Esophagus squamous epithelium (tissue), 5 donors: Measurements from ENCODE around the gene OPN4. TPM values are rescaled to one million over a fixed set of nuclear protein-coding genes. Genes with fewer than 3 reads are reported as not detected.

Experiments
- DNase-seq: peaks from one replicate; lab custom pipeline; 2025; lab: John Stamatoyannopoulos, UW
- H3K27ac ChIP-seq, 4 donors: fragments of 200-600 bp; sonication (generic); one replicate each; pipeline ENCODE4 v1.5.1; 2016 to 2019; ENCODE audit warnings: mild to moderate bottlenecking in 1 of 4
- H3K27me3 ChIP-seq, 4 donors: fragments of 200-600 bp; sonication (generic); 1 replicate in 3 of 4; 2 replicates in 1 of 4; pipeline versions ENCODE4 v1.5.1 to v1.6.0; 2017 to 2021; ENCODE audit warnings: antibody characterized with exemption in 1 of 4
- H3K36me3 ChIP-seq, 3 donors: fragments of 200-600 bp; sonication (generic); one replicate each; pipeline ENCODE4 v1.5.1; 2016 to 2019
- H3K4me1 ChIP-seq, 3 donors: fragments of 200-600 bp; sonication (generic); one replicate each; pipeline ENCODE4 v1.5.1; 2017 to 2019
- H3K4me3 ChIP-seq, 4 donors: fragments of 200-600 bp; sonication (generic); 1 replicate in 3 of 4; 2 replicates in 1 of 4; pipeline ENCODE4 v1.5.1; 2016 to 2019; ENCODE audit warnings: mild to moderate bottlenecking in 2 of 4, moderate library complexity in 1 of 4
- H3K9me3 ChIP-seq, 3 donors: fragments of 200-600 bp; sonication (generic); one replicate each; pipeline ENCODE4 v1.5.1; 2016 to 2019
- POLR2A ChIP-seq, 4 donors: fragments of 450-650 bp; IDR thresholded peaks; one replicate each; pipeline ENCODE4 v1.6.1; 2017; ENCODE audit warnings: antibody characterized with exemption in 4 of 4, mild to moderate bottlenecking in 4 of 4, moderate library complexity in 3 of 4
- WGBS, 2 donors: methylation state at CpG; one replicate each; pipeline ENCODE4 v1.1.5; 2018; 5-methylcytosine and 5-hydroxymethylcytosine counted together
- intact Hi-C: fragments of 100-400 bp; cut with DNase I; formaldehyde crosslinking; loops from one replicate; pipeline ENCODE4 v1.15.0; 2022
- total RNA-seq, 4 donors: library from RNA; depleted of rRNA; stranded (reverse); fragments of >200 nt; gene quantifications; one replicate each; pipeline ENCODE4 v1.1.0, GENCODE V29; 2016
- TF ChIP-seq, protein P1 (sequence below), 6 experiments: fragments of 450-650 bp in 4 of 6; fragments of 200-600 bp in 2 of 6; sonication (generic) in 2 of 6; IDR thresholded peaks; one replicate each; pipeline ENCODE4 v1.5.1; 2016 to 2019; ENCODE audit warnings: antibody characterized with exemption in 6 of 6, mild to moderate bottlenecking in 4 of 6, moderate library complexity in 4 of 6
- donor health status: DM: yes; HTN: yes; CAD: no.

Gene OPN4
- total RNA-seq, 4 donors from 2014 or later, result not detected

- no peak for DNase-seq
- Histone ChIP-seq H3K9me3 (no peaks in the 10 kb centered on the region), H3K27ac (no peak overlapping the region), H3K27me3 (peaks cover 0 to 21% (median 0%) of the 10 kb centered on the region in 4 donors), H3K4me1 (peaks cover 6 to 58% (median 24%) of the 10 kb centered on the region in 3 donors), H3K36me3 (no peaks in the 10 kb centered on the region), H3K4me3 (no peak overlapping the region)
- 66 to 87% methylated on average over 5 to 6 of the region's 6 CpGs for WGBS, 2 donors
- no peak for TF ChIP-seq POLR2A (IDR thresholded peaks at IDR 0.05)
- TF ChIP-seq, protein P1, sequence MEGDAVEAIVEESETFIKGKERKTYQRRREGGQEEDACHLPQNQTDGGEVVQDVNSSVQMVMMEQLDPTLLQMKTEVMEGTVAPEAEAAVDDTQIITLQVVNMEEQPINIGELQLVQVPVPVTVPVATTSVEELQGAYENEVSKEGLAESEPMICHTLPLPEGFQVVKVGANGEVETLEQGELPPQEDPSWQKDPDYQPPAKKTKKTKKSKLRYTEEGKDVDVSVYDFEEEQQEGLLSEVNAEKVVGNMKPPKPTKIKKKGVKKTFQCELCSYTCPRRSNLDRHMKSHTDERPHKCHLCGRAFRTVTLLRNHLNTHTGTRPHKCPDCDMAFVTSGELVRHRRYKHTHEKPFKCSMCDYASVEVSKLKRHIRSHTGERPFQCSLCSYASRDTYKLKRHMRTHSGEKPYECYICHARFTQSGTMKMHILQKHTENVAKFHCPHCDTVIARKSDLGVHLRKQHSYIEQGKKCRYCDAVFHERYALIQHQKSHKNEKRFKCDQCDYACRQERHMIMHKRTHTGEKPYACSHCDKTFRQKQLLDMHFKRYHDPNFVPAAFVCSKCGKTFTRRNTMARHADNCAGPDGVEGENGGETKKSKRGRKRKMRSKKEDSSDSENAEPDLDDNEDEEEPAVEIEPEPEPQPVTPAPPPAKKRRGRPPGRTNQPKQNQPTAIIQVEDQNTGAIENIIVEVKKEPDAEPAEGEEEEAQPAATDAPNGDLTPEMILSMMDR (IDR thresholded peaks at IDR 0.05), result no peak
- intact Hi-C loops, result no loop called here
These were observed 7.4 kb upstream of the OPN4 start for GRCh38 chr10:86646933-86647332.

- no peak overlapping the region for H3K4me3 ChIP-seq
- 76 to 79% methylated on average over 7 of the region's 13 CpGs for WGBS, 2 donors
- no peaks in the 10 kb centered on the region for H3K36me3 ChIP-seq
- peaks cover 6 to 57% (median 17%) of the 10 kb centered on the region in 3 donors for H3K4me1 ChIP-seq
- intact Hi-C loops, result no loop called here
- no peak for TF ChIP-seq POLR2A (IDR thresholded peaks at IDR 0.05)
- no peak for DNase-seq
- no peaks in the 10 kb centered on the region for H3K9me3 ChIP-seq
- H3K27me3 ChIP-seq, result peaks cover 0 to 25% (median 0%) of the 10 kb centered on the region in 4 donors
- no peak overlapping the region for H3K27ac ChIP-seq
These were observed 6.3 kb upstream of the OPN4 start for GRCh38 chr10:86647773-86648703.

DNA sequence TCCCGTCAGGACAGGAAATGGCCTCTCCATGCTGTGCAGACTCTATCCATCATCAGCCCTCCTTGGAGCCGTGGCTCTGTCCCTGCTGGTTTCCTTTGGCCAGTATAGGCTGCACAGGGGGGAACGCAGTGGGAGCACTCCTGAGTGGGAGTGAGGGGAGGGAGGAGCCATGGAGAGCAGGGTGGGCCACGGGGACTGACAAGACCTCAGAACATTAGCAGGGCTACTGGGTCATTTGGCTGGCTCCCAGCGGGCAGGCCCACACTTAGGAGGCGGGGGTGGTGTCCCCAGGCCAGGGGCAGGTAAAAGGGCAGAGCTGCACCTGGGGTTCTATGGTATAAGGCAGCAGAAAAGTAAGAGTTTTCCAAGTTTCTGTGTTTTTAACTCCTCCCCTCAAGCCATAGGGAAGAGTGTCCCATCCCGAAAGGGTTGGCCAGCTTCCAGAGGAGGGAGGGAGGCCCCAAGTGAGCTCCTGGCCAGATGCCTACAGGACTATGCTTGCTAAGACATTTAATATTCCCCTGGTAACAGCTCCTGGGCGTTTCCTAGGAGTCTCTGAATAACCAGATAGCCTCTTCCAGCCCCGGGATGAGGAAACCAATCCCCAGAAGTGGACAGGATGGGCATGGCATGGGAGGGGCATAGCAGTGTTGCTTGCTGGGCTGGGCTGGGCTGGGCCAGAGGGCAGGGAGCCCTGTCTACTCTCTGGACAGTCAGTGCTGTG, 5.5 kb upstream of the OPN4 start:
- Histone ChIP-seq H3K36me3 (no peaks in the 10 kb centered on the region), H3K9me3 (no peaks in the 10 kb centered on the region), H3K4me1 (peaks cover 6 to 49% (median 13%) of the 10 kb centered on the region in 3 donors), H3K4me3 (no peak overlapping the region), H3K27me3 (peaks cover 0 to 31% (median 0%) of the 10 kb centered on the region in 4 donors), H3K27ac (peak overlapping the region in 1 of 4 donors; percentile 22)
- 33 to 35% methylated on average over 4 to 8 of the region's 9 CpGs for WGBS, 2 donors
- DNase-seq, result no peak
- TF ChIP-seq, protein P1 (IDR thresholded peaks at IDR 0.05), result no peak
- no peak for TF ChIP-seq POLR2A (IDR thresholded peaks at IDR 0.05)
- intact Hi-C loops, result no loop called here

GRCh38 chr10:86649471-86650150, 4.7 kb upstream of the OPN4 start:
- no peak for TF ChIP-seq POLR2A (IDR thresholded peaks at IDR 0.05)
- TF ChIP-seq, protein P1 (IDR thresholded peaks at IDR 0.05), result no peak

GRCh38 chr10:86650151-86650550, 4.2 kb upstream of the OPN4 start:
- Histone ChIP-seq H3K27me3 (peaks cover 0 to 31% (median 0%) of the 10 kb centered on the region in 4 donors), H3K36me3 (no peaks in the 10 kb centered on the region), H3K27ac (no peak overlapping the region), H3K4me3 (no peak overlapping the region), H3K4me1 (peaks cover 6 to 39% (median 13%) of the 10 kb centered on the region in 3 donors), H3K9me3 (no peaks in the 10 kb centered on the region)
- TF ChIP-seq POLR2A (IDR thresholded peaks at IDR 0.05), result no peak
- TF ChIP-seq, protein P1 (IDR thresholded peaks at IDR 0.05), result no peak
- DNase-seq, result no peak
- intact Hi-C loops, result no loop called here
- 89 to 94% methylated on average over 4 to 6 of the region's 8 CpGs for WGBS, 2 donors

More at GRCh38 chr10:86649471-86650150, 4.7 kb upstream of the OPN4 start:
- H3K27ac ChIP-seq, result peak overlapping the region in 1 of 4 donors; percentile 23
- peaks cover 0 to 31% (median 0%) of the 10 kb centered on the region in 4 donors for H3K27me3 ChIP-seq
- H3K4me1 ChIP-seq, result peaks cover 6 to 43% (median 13%) of the 10 kb centered on the region in 3 donors
- intact Hi-C loops, result no loop called here
- no peak for DNase-seq
- H3K36me3 ChIP-seq, result no peaks in the 10 kb centered on the region
- WGBS, 2 donors, result 46 to 65% methylated on average over 4 to 10 of the region's 17 CpGs
- no peaks in the 10 kb centered on the region for H3K9me3 ChIP-seq
- no peak overlapping the region for H3K4me3 ChIP-seq
